Raji (cell line): ENCODE measurements around the gene SLC15A1.

Experiments
- POLR2A ChIP-seq: IDR thresholded peaks from 2 replicates; pipeline ENCODE4 v1.6.1; 2011; ENCODE audit warnings: low read depth, low read length, control low read depth; ENCODE audit not compliant: insufficient read depth

Gene SLC15A1

GRCh38 chr13:98740131-98740530, 12.3 kb downstream of the SLC15A1 start:
- TF ChIP-seq POLR2A: no peak

GRCh38 chr13:98738993-98739392, 13.5 kb downstream of the SLC15A1 start:
- TF ChIP-seq POLR2A: no peak

GRCh38 chr13:98738213-98738612, 14.3 kb downstream of the SLC15A1 start:
- TF ChIP-seq POLR2A: no peak

- TF ChIP-seq POLR2A: no peak
Observed at GRCh38 chr13:98731925-98732324, 20.5 kb downstream of the SLC15A1 start.

GRCh38 chr13:98731038-98731437, 21.4 kb downstream of the SLC15A1 start:
- TF ChIP-seq POLR2A: no peak

GRCh38 chr13:98730441-98730840, 22.0 kb downstream of the SLC15A1 start:
- TF ChIP-seq POLR2A: no peak

GRCh38 chr13:98729658-98730057, 22.8 kb downstream of the SLC15A1 start:
- TF ChIP-seq POLR2A: no peak

GRCh38 chr13:98722958-98723357, 29.5 kb downstream of the SLC15A1 start:
- TF ChIP-seq POLR2A: no peak

- TF ChIP-seq POLR2A: no peak
Observed at GRCh38 chr13:98721825-98722510, 30.5 kb downstream of the SLC15A1 start.

GRCh38 chr13:98719527-98720250, 32.8 kb downstream of the SLC15A1 start:
- TF ChIP-seq POLR2A: no peak

GRCh38 chr13:98717891-98718290, 34.6 kb downstream of the SLC15A1 start:
- no peak for TF ChIP-seq POLR2A

GRCh38 chr13:98717256-98717655, 35.2 kb downstream of the SLC15A1 start:
- TF ChIP-seq POLR2A: no peak

GRCh38 chr13:98710521-98710920, 42.0 kb downstream of the SLC15A1 start:
- TF ChIP-seq POLR2A: no peak

- TF ChIP-seq POLR2A: no peak
Observed at GRCh38 chr13:98707281-98707999, 45.0 kb downstream of the SLC15A1 start.

GRCh38 chr13:98706446-98707110, 45.9 kb downstream of the SLC15A1 start:
- no peak for TF ChIP-seq POLR2A
